GM12874 (cell line): ENCODE data around the gene RCBTB1.

Source experiments
- CTCF ChIP-seq: IDR thresholded peaks from 2 replicates; pipeline ENCODE4 v1.5.1; 2011; ENCODE audit warnings: low read depth, mild to moderate bottlenecking, control low read depth, low read length, moderate library complexity; ENCODE audit not compliant: insufficient read depth

RCBTB1 gene

GRCh38 chr13:49560270-49561061, 24.9 kb downstream of the RCBTB1 start:
- peak; percentile 43; the same call in 1 of the 2 replicates for TF ChIP-seq CTCF

DNA sequence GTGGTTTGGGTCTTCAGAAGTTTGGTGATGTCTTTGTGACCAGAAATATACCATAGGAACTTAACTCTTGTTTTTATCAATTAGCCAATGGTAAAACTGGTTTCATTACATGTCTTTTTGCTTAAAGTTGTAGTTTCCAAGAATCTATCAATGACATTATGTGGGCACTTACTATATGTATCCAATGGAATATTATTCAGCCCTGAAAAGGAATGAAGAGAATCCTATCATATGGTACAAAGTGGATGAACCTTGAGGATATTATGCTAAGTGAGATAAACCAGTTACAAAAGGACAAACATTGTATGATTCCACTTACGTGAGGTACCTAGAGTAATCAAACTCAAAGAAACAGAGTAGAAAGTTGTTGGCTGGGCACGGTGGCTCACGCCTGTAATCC, 26.4 kb downstream of the RCBTB1 start:
- no peak for TF ChIP-seq CTCF

DNA sequence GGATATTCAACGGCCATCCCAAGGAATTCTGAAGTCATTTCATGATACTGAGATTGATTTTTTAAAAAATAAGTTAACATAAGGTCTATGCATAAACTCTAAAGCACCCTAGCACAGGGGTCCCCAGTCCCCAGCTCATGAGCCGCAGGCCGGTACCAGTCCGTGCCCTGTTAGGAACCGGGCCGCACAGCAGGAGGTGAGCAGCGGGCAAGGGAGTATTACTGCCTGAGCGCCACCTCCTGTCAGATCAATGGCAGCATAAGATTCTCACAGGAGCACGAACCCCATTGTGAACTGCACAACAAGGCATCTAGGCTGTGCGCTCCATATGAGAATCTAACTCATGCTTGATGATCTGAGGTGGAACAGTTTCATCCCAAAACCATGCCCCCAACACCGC, 31.0 kb downstream of the RCBTB1 start:
- TF ChIP-seq CTCF = no peak

GRCh38 chr13:49553888-49554287, 31.5 kb downstream of the RCBTB1 start:
- TF ChIP-seq CTCF = no peak

DNA sequence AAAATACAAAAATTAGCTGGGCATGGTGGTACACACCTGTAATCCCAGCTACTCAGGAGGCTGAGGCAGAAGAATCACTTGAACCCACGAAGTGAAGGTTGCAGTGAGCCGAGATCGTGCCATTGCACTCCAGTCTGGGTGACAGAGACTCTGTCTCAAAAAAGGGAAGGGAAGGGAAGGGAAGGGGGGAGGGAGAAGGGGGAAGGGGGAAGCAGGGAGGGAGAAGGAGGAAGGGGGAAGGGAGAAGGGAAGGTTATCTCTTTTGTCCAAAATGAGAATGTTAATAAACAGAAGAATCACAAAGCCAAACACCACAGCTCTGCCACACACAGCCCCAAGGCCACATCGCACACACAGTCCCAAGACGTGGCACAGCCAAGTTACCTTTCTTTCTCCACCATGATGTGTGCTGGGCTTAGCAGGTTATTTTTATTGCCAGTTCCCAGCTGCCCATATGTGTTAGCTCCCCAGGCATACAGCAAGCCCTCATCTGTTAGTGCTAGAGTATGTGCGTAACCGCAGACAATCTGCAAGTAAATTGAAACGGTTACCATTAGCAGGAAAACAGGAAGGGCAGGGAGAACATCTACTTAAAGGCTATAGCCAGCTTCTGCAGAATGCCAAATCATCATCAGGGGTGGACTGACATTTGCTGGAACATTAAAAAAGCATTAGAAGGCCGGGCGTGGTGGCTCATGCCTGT, 34.3 kb downstream of the RCBTB1 start:
- no peak for TF ChIP-seq CTCF

- TF ChIP-seq CTCF = peak; percentile 17; the same call in 1 of the 2 replicates
These were observed 36.1 kb downstream of the RCBTB1 start for GRCh38 chr13:49549289-49549688.

DNA sequence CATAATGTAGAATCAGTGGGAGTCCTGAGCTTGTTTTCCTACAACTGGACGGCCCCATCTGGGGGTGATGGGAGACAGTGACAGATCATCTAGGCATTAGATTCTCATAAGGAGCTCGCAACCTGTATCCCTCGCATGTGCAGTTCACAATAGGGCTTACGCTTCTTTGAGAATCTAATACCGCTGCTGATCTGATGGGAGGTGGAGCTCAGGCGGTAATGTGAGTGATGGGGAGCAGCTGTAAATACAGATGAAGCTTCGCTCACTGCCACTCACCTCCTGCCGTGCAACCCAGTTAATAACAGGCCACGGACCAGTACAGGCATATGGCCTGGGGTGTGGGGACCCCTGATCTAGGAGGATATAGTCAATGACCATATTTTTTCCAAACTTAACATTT, 38.8 kb downstream of the RCBTB1 start:
- no peak for TF ChIP-seq CTCF
